ENCODE measurements around the gene TMEM151B. TPM values are rescaled to one million over a fixed set of nuclear protein-coding genes. Genes with fewer than 3 reads are reported as not detected.

Gene TMEM151B
- not detected in 2 replicates for total RNA-seq

GRCh38 chr6:44269921-44270525, at the start of gene TMEM151B:
Gene TMEM151B, plus strand, starts transcription at chr6:44270450. Its CDS starts 293 bp downstream, at chr6:44270743.

GRCh38 chr6:44223319-44224028, 46.8 kb upstream of the TMEM151B start, which contains the start of gene SLC29A1:
Gene SLC29A1, plus strand, starts transcription at chr6:44223595. Its CDS starts 3,719 bp downstream, at chr6:44227314.

DNA sequence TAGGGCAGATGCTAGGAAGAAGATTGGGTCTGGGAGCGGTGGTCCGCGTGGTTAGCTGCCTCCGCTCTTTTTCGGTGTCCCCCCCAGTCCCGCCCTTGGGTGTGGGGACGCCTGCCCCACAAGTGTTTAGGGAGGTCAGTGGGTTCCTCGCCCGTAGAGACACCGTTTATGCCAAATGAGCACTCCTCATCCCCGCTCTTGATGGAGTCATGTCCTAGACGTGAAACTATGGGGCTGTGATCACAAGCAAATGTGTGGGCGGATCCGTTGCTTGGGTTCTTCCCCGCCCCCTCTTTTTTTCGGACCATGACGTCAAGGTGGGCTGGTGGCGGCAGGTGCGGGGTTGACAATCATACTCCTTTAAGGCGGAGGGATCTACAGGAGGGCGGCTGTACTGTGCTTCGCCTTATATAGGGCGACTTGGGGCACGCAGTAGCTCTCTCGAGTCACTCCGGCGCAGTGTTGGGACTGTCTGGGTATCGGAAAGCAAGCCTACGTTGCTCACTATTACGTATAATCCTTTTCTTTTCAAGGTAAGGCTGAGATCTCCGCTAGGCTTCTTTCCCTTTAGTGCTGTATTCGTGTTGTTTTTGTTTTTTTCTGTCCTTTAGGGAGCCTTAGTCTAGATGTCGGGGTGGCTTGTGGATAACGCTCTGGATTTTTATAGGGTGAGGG, 23.4 kb upstream of the TMEM151B start, which contains the start of gene HSP90AB1:
TSS of gene HSP90AB1 (plus strand) at position 439 of the 675 bp plus-strand sequence. CDS start 1,529 bp downstream, outside the sequence.

DNA sequence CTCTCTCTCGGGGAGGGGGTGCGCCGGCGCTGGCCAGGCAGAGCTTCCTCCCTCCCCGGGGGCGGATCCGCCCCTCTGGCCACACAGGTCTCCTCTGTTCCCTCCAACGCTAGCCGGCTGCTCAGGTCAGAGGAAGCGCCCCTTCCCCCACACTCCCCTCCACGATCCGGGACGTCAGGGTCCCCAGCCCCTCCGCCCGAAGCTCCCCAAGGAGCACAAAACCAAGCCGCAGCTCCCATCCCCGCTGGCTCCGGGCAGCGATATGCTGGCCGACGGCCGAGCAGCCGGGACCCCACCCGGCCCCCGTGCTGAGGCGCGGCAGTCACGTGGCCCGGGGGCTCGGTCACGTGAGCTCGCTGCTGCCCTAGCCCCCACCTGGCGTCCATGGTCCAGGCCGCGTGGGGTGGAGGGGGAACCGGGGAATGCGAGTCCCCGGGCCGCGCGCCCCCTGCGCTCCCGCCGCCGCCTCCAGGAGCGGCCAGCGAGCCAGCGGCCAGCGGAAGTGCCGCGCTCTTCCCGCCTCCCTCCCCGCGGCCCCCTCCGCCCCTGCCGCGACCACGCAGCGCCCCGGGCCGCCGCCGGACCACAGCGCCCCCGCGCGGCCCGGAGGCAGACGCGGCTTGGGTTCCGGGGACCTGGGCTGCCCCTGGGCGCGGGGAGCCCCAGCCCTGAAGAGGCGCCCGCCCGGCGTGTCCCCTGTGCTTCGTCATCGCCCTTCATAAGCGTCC, 13.1 kb upstream of the TMEM151B start, which contains the start of gene SLC35B2:
TSS of gene SLC35B2 (minus strand) at position 504 of the 728 bp plus-strand sequence. CDS start at position 386, 118 bp downstream.

DNA sequence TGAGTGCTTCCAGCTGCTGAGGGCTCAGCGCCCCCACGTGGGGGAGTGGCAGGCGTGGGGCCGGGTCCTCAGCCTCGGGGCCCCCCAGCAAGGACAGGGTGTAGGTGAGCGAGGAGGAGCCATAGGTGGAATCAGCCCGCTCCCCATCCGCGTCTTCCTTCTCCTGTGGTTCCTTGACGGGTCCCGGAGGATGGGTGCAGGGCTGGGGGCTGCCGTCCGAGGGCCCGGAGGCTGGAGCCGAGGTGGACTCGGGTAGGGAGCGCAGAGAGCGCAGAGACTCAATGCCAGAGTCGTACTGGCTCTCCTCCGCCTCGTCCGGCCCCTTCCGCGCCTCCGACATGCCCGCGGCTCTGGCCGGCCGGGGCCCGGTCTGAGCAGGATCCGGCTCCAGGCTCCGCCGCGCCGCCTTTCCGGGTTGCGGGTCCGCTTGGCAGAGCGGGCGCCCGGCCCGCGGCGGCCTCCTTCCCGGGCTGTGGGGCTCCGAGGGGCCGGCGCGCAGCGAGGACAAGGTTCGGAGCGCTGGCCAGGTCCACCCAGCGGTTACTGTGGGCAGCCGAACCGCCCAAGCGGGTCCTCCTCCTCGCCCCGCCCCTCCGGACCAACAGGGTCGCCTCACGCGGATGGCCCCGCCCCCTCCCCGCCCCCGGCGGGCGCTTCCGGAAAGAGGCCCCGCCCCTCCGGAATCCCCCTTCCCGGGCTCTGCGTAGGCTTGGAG, 5.1 kb upstream of the TMEM151B start, which contains the start of gene NFKBIE:
TSS of gene NFKBIE (minus strand) at position 545 of the 715 bp plus-strand sequence. CDS start at position 340, 205 bp downstream.

GRCh38 chr6:44312901-44313788, 42.9 kb downstream of the TMEM151B start, which contains the start of gene AARS2:
Gene AARS2, minus strand, starts transcription at chr6:44313347. Its CDS starts 24 bp downstream, at chr6:44313323.

DNA sequence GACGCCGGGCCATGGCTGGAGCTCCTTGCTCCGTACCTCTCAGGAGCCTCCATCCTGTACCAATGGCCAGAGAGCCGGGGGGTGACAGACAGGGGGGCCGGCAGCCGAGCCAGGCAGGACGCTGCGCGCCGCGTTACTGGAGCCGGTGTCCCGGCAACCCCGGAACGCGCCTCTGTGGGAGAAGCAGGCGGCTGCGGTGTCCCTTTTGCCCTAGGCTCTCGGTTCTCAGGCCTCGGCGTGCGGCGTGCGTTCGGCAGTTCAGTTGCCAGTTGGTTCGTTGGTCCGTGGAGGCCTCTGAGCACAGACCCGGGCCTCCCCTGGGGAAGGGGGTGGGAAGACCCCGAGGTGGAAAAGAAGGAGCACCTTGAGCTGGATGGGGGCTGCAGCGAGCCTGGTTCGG, 72.2 kb downstream of the TMEM151B start, which contains the start of gene SPATS1:
TSS of gene SPATS1 (plus strand) at position 162 of the 400 bp plus-strand sequence. CDS start 446 bp downstream, outside the sequence.

Other genes starting within 250 kb of the TMEM151B start
- 49.9 and 59.2 TPM in 2 replicates for gene MRPL14, start 143.0 kb upstream of the TMEM151B start, total RNA-seq
- gene TMEM63B, start 142.9 kb upstream of the TMEM151B start, total RNA-seq: 23.8 and 25.4 TPM in 2 replicates
- gene CAPN11, start 111.6 kb upstream of the TMEM151B start, total RNA-seq: under 0.01 TPM in 1 of 2 replicates, not detected in the other
- not detected in 2 replicates for gene MYMX, start 53.5 kb upstream of the TMEM151B start, total RNA-seq
- gene SLC29A1, start 46.9 kb upstream of the TMEM151B start, total RNA-seq: 11.3 and 28.6 TPM in 2 replicates
- 531 and 1,246 TPM in 2 replicates for gene HSP90AB1, start 23.3 kb upstream of the TMEM151B start, total RNA-seq
- gene SLC35B2, start 12.9 kb upstream of the TMEM151B start, total RNA-seq: 80.7 and 103 TPM in 2 replicates
- 4.0 and 6.8 TPM in 2 replicates for gene NFKBIE, start 4.9 kb upstream of the TMEM151B start, total RNA-seq
- 15.8 and 19.7 TPM in 2 replicates for gene AARS2, start 42.9 kb downstream of the TMEM151B start, total RNA-seq
- not detected in 2 replicates for gene SPATS1, start 72.2 kb downstream of the TMEM151B start, total RNA-seq
- 19.4 and 28.6 TPM in 2 replicates for gene CDC5L, start 117.3 kb downstream of the TMEM151B start, total RNA-seq